Caki2 (cell line): ENCODE results near the gene SYT15B. TPM values are rescaled to one million over a fixed set of nuclear protein-coding genes. Genes with fewer than 3 reads are reported as not detected.
"Not testable (repeated sequence)": the region's sequence is repeated elsewhere in the genome, so short reads cannot be mapped to it uniquely, and the experiment has no call there.

ENCODE experiments used
- DNase-seq: peaks from one replicate; pipeline ENCODE4 v3.0.0-alpha.2; 2015; ENCODE audit warnings: low read depth
- in situ Hi-C: cut with HindIII; loops from 2 replicates; pipeline ENCODE4 v1.10.0; 2016; ENCODE audit warnings: low sequenced_read_pairs, low pct_unique_long_range_greater_than_20kb, mixed read lengths
- total RNA-seq: library from RNA; depleted of rRNA; stranded (reverse); fragments of >200 nt; shearing (Covaris generic); gene quantifications from 2 replicates; pipeline ENCODE4 v1.2.3, GENCODE V29; 2014; ENCODE audit warnings: low replicate concordance; rRNA removed

SYT15B gene
- total RNA-seq, 1 experiment from 2014 or later = not detected

- in situ Hi-C loops = not testable (repeated sequence)
- DNase-seq = peak; percentile 37
Measured at GRCh38 chr10:47743611-47744550, 19.5 kb downstream of the SYT15B start.

- DNase-seq, in situ Hi-C loops: not testable (repeated sequence)
Measured at GRCh38 chr10:47740868-47741267, 22.5 kb downstream of the SYT15B start.

- DNase-seq, in situ Hi-C loops: not testable (repeated sequence)
Measured at GRCh38 chr10:47730911-47731310, 32.5 kb downstream of the SYT15B start.

GRCh38 chr10:47725740-47726139 is 37.7 kb downstream of the SYT15B start:
- DNase-seq, in situ Hi-C loops: not testable (repeated sequence)

GRCh38 chr10:47725047-47725446 is 38.3 kb downstream of the SYT15B start:
- DNase-seq, in situ Hi-C loops: not testable (repeated sequence)

GRCh38 chr10:47724119-47724518 is 39.3 kb downstream of the SYT15B start:
- in situ Hi-C loops, DNase-seq: not testable (repeated sequence)

GRCh38 chr10:47723362-47723761 is 40.0 kb downstream of the SYT15B start:
- DNase-seq, in situ Hi-C loops: not testable (repeated sequence)

GRCh38 chr10:47717011-47717769 is 46.2 kb downstream of the SYT15B start:
- in situ Hi-C loops = not testable (repeated sequence)

More at GRCh38 chr10:47717011-47717769, 46.2 kb downstream of the SYT15B start:
- DNase-seq = not testable (repeated sequence)

Other genes with a start within 250 kb of the SYT15B start
- gene AGAP9, start 240.0 kb downstream of the SYT15B start, total RNA-seq = 2.6 and 3.4 TPM in 2 replicates
- not detected in 2 replicates for gene NPY4R2, start 155.1 kb upstream of the SYT15B start, total RNA-seq
- not detected in 2 replicates for gene FAM25C, start 236.2 kb upstream of the SYT15B start, total RNA-seq